HepG2 (cell line): ENCODE measurements around the gene IL22. TPM values are rescaled to one million over a fixed set of nuclear protein-coding genes. Genes with fewer than 3 reads are reported as not detected.

Experiments
- AGO1 ChIP-seq: fragments of 200-400 bp; formaldehyde crosslinking; IDR thresholded peaks from 2 replicates; pipeline ENCODE4 v1.6.1; 2017; ENCODE audit warnings: mild to moderate bottlenecking, low read depth, low read length, moderate library complexity; ENCODE audit not compliant: poor library complexity, severe bottlenecking
- AGO2 ChIP-seq: fragments of 200-400 bp; formaldehyde crosslinking; optimal IDR thresholded peaks from 2 replicates; pipeline ENCODE3; 2017; ENCODE audit warnings: mild to moderate bottlenecking, low read depth, low read length, moderate library complexity
- CREB1 ChIP-seq, 2 experiments: fragments of 450-650 bp in 1 of 2; IDR thresholded peaks; 2 replicates each; pipeline ENCODE4 v1.6.1; 2016 to 2017; ENCODE audit warnings: control low read depth in 1 of 2, mild to moderate bottlenecking in 1 of 2, missing compliant biosample characterization in 1 of 2, missing genetic modification characterization in 1 of 2
- FOXJ3 ChIP-seq: sonication (generic); formaldehyde crosslinking; IDR thresholded peaks from 2 replicates; pipeline ENCODE4 v1.4.0; 2020; ENCODE audit warnings: missing genetic modification reagents, mild to moderate bottlenecking, borderline replicate concordance
- GATAD2A ChIP-seq: IDR thresholded peaks from 2 replicates; pipeline ENCODE4 v1.6.1; 2016
- GTF3A ChIP-seq: sonication (generic); formaldehyde crosslinking; conservative IDR thresholded peaks from 2 replicates; pipeline ENCODE4 v1.4.0; 2020; ENCODE audit warnings: mild to moderate bottlenecking, missing genetic modification reagents
- IRF2 ChIP-seq: IDR thresholded peaks from 2 replicates; pipeline ENCODE4 v1.6.1; 2018; ENCODE audit warnings: missing genetic modification reagents, missing compliant biosample characterization
- KLF12 ChIP-seq: sonication (generic); formaldehyde crosslinking; IDR thresholded peaks from 2 replicates; pipeline ENCODE4 v1.4.0; 2020; ENCODE audit warnings: missing genetic modification reagents, borderline replicate concordance
- NFIC ChIP-seq: IDR thresholded peaks from 2 replicates; pipeline ENCODE4 v1.6.1; 2012; ENCODE audit warnings: mild to moderate bottlenecking, low read length, inconsistent platforms
- NRL ChIP-seq: sonication (generic); formaldehyde crosslinking; IDR thresholded peaks from 2 replicates; pipeline ENCODE4 v1.5.0; 2020; ENCODE audit warnings: missing genetic modification reagents, mild to moderate bottlenecking, moderate library complexity, borderline replicate concordance
- RELA ChIP-seq: sonication (generic); formaldehyde crosslinking; IDR thresholded peaks from 2 replicates; pipeline ENCODE4 v1.4.0; 2020; ENCODE audit warnings: missing genetic modification reagents
- RFX3 ChIP-seq: IDR thresholded peaks from 2 replicates; pipeline ENCODE4 v1.6.1; 2016; ENCODE audit warnings: missing biosample characterization, missing genetic modification reagents
- RXRA ChIP-seq: sonication (generic); formaldehyde crosslinking; IDR thresholded peaks from 2 replicates; pipeline ENCODE4 v1.5.1; 2020; ENCODE audit warnings: missing genetic modification reagents
- SOX6 ChIP-seq, 2 experiments: fragments of 450-650 bp in 1 of 2; sonication (generic) in 1 of 2; formaldehyde crosslinking in 1 of 2; IDR thresholded peaks; 2 replicates each; pipeline versions ENCODE4 v1.4.0 to v1.6.1; 2017 to 2020; ENCODE audit warnings: antibody characterized with exemption in 1 of 2, mild to moderate bottlenecking in 1 of 2, missing genetic modification reagents in 1 of 2
- SRSF9 ChIP-seq: fragments of 200-400 bp; formaldehyde crosslinking; IDR thresholded peaks from 2 replicates; pipeline ENCODE4 v1.6.1; 2018; ENCODE audit warnings: borderline replicate concordance, mild to moderate bottlenecking, low read depth, low read length; ENCODE audit not compliant: insufficient read depth, poor library complexity, severe bottlenecking
- STAG1 ChIP-seq: sonication (generic); formaldehyde crosslinking; IDR thresholded peaks from 2 replicates; pipeline ENCODE4 v1.4.0; 2020; ENCODE audit warnings: missing genetic modification reagents
- ZFP41 ChIP-seq: sonication (generic); formaldehyde crosslinking; IDR thresholded peaks from 2 replicates; pipeline ENCODE4 v1.4.0; 2020; ENCODE audit warnings: mild to moderate bottlenecking, missing genetic modification reagents, borderline replicate concordance
- ZMYM4 ChIP-seq: sonication (generic); formaldehyde crosslinking; IDR thresholded peaks from 2 replicates; pipeline ENCODE4 v1.8.1; 2023; ENCODE audit warnings: mild to moderate bottlenecking, missing genetic modification reagents
- ZNF546 ChIP-seq: sonication (generic); formaldehyde crosslinking; conservative IDR thresholded peaks from 2 replicates; pipeline ENCODE4 v1.8.1; 2023; ENCODE audit warnings: mild to moderate bottlenecking, missing genetic modification reagents
- ZNF562 ChIP-seq: sonication (generic); formaldehyde crosslinking; IDR thresholded peaks from 2 replicates; pipeline ENCODE4 v1.8.0; 2022; ENCODE audit warnings: missing genetic modification reagents, borderline replicate concordance
- ZNF616 ChIP-seq: sonication (generic); formaldehyde crosslinking; IDR thresholded peaks from 2 replicates; pipeline ENCODE4 v1.5.0; 2020; ENCODE audit warnings: low read depth, mild to moderate bottlenecking, missing genetic modification reagents
- ZNF644 ChIP-seq: IDR thresholded peaks from 2 replicates; pipeline ENCODE4 v1.6.1; 2016; ENCODE audit warnings: low read depth
- ZNF720 ChIP-seq: sonication (generic); formaldehyde crosslinking; IDR thresholded peaks from 2 replicates; pipeline ENCODE4 v1.4.0; 2020; ENCODE audit warnings: missing genetic modification reagents
- ZNF746 ChIP-seq: sonication (generic); formaldehyde crosslinking; IDR thresholded peaks from 2 replicates; pipeline ENCODE4 v1.8.0; 2022; ENCODE audit warnings: mild to moderate bottlenecking, missing genetic modification reagents
- ZNF775 ChIP-seq: sonication (generic); formaldehyde crosslinking; IDR thresholded peaks from 2 replicates; pipeline ENCODE4 v1.4.0; 2020; ENCODE audit warnings: missing genetic modification reagents, mild to moderate bottlenecking, moderate library complexity, borderline replicate concordance
- ZNF850 ChIP-seq: sonication (generic); formaldehyde crosslinking; conservative IDR thresholded peaks from 2 replicates; pipeline ENCODE4 v1.9.0; 2021; ENCODE audit warnings: mild to moderate bottlenecking, missing genetic modification reagents
- polyA plus RNA-seq, 8 experiments: library from polyadenylated mRNA; depleted of rRNA in 3 of 8; stranded (reverse) in 7 of 8; unstranded in 1 of 8; fragments of >200 nt; fragmentation: Illumina TruSeq in 4 of 8; extraction: Trizol in 4 of 8; gene quantifications; 2 replicates each; pipeline versions ENCODE4 v1.2.1 to v1.2.3, GENCODE V29; 2011 to 2016; ENCODE audit warnings: low read depth in 4 of 8, missing spikeins in 1 of 8, mixed read lengths in 1 of 8; ENCODE audit not compliant: insufficient read depth in 1 of 8
- total RNA-seq, 5 experiments: library from RNA; depleted of rRNA; stranded (reverse); fragments of >200 nt; fragmentation: Illumina TruSeq; extraction: Trizol; gene quantifications; 2 replicates each; pipeline ENCODE4 v1.2.3, GENCODE V29; 2016; ENCODE audit warnings: low read depth in 1 of 5
- TF ChIP-seq, protein P1 (sequence below): sonication (generic); formaldehyde crosslinking; IDR thresholded peaks from 2 replicates; pipeline ENCODE4 v1.5.0; 2020; ENCODE audit warnings: mild to moderate bottlenecking, missing genetic modification reagents
- TF ChIP-seq, protein P2 (sequence below): sonication (generic); formaldehyde crosslinking; IDR thresholded peaks from 2 replicates; pipeline ENCODE4 v1.5.0; 2020; ENCODE audit warnings: missing genetic modification reagents

The IL22 gene
- total and polyA plus RNA-seq, 2 of the 13 experiments (the other 11 are each of a cell fraction or from before 2014, with no cell fraction given), result not detected

DNA sequence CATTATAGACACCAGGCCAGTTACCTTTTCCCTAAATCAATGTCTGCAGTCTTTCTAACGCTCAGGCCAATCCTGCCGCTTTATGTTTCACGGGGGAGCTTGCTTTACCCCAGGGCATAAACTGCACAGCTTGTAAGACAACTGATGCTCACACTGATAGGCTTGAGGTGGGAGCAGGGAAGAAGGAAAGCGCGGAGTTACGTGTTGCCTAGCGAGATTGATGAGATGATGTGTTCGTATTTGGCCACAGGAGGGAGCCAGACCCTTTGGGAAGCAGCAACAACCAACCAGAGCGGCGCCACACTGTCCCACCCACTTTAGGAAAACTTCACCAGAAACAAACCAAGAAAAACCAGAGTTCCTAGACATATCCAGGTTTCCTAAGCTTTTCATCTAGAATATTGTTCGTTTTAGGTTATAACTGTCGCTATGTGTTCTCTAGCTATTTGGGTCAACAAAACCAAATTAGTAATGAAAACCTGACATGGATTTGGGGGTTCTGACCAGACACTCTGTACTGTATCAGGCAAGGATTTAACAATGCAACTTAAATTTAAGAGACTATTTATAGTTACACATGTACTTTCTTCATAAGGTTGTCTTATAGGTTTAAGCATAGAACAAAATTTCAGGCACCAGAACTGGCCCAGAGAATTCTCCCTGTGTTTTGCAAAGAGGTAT is 30.2 kb downstream of the IL22 start (continued):
- TF ChIP-seq RFX3 (CRISPR knock-in tag), result no peak
- TF ChIP-seq KLF12 (CRISPR knock-in tag), result peak; percentile 83; the same call in 1 of the 2 replicates
- no peak for TF ChIP-seq ZNF720 (CRISPR knock-in tag)
- no peak for TF ChIP-seq ZNF562 (CRISPR knock-in tag)
- TF ChIP-seq STAG1 (CRISPR knock-in tag), result peak; percentile 95
- no peak for TF ChIP-seq ZNF775 (CRISPR knock-in tag)
- TF ChIP-seq FOXJ3 (CRISPR knock-in tag), result no peak
- no peak for TF ChIP-seq CREB1 (IDR thresholded peaks at IDR 0.05)
- no peak for TF ChIP-seq CREB1 (CRISPR knock-in tag; IDR thresholded peaks at IDR 0.05)
- no peak for TF ChIP-seq NFIC
- no peak for TF ChIP-seq NRL (CRISPR knock-in tag)
- TF ChIP-seq IRF2 (CRISPR knock-in tag), result 0 out of 2 replicates have a peak, but pooled peaks have one; percentile 26
- TF ChIP-seq ZFP41 (CRISPR knock-in tag), result no peak
- TF ChIP-seq RELA (CRISPR knock-in tag), result no peak
- TF ChIP-seq, protein P1, sequence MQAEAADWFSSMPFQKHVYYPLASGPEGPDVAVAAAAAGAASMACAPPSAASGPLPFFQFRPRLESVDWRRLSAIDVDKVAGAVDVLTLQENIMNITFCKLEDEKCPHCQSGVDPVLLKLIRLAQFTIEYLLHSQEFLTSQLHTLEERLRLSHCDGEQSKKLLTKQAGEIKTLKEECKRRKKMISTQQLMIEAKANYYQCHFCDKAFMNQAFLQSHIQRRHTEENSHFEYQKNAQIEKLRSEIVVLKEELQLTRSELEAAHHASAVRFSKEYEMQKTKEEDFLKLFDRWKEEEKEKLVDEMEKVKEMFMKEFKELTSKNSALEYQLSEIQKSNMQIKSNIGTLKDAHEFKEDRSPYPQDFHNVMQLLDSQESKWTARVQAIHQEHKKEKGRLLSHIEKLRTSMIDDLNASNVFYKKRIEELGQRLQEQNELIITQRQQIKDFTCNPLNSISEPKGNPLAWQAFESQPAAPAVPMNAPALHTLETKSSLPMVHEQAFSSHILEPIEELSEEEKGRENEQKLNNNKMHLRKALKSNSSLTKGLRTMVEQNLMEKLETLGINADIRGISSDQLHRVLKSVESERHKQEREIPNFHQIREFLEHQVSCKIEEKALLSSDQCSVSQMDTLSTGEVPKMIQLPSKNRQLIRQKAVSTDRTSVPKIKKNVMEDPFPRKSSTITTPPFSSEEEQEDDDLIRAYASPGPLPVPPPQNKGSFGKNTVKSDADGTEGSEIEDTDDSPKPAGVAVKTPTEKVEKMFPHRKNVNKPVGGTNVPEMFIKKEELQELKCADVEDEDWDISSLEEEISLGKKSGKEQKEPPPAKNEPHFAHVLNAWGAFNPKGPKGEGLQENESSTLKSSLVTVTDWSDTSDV (CRISPR knock-in tag), result no peak
- no peak for TF ChIP-seq ZNF746 (CRISPR knock-in tag)
- TF ChIP-seq SOX6 (IDR thresholded peaks at IDR 0.05), result no peak
- TF ChIP-seq SOX6 (CRISPR knock-in tag; IDR thresholded peaks at IDR 0.05), result 0 out of 2 replicates have a peak, but pooled peaks have one; percentile 27
- no peak for TF ChIP-seq ZNF616
- no peak for TF ChIP-seq SRSF9
- TF ChIP-seq GTF3A (CRISPR knock-in tag), result no peak
- TF ChIP-seq ZNF850 (CRISPR knock-in tag), result no peak
- no peak for TF ChIP-seq ZMYM4 (CRISPR knock-in tag)
- peak; percentile 19; the same call in 1 of the 2 replicates for TF ChIP-seq GATAD2A (CRISPR knock-in tag)
- no peak for TF ChIP-seq AGO2
- TF ChIP-seq ZNF546 (CRISPR knock-in tag), result no peak
- TF ChIP-seq RXRA, result no peak
- no peak for TF ChIP-seq ZNF644 (CRISPR knock-in tag)
- TF ChIP-seq, protein P2, sequence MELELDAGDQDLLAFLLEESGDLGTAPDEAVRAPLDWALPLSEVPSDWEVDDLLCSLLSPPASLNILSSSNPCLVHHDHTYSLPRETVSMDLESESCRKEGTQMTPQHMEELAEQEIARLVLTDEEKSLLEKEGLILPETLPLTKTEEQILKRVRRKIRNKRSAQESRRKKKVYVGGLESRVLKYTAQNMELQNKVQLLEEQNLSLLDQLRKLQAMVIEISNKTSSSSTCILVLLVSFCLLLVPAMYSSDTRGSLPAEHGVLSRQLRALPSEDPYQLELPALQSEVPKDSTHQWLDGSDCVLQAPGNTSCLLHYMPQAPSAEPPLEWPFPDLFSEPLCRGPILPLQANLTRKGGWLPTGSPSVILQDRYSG (CRISPR knock-in tag), result no peak
- no peak for TF ChIP-seq AGO1
